8988T (cell line): ENCODE data around the gene RABIF.
"Not testable (repeated sequence)": the region's sequence is repeated elsewhere in the genome, so short reads cannot be mapped to it uniquely, and the experiment has no call there.

ENCODE experiments used
- DNase-seq: peaks from one replicate; pipeline ENCODE4 v3.0.0; 2011

Gene RABIF

DNA sequence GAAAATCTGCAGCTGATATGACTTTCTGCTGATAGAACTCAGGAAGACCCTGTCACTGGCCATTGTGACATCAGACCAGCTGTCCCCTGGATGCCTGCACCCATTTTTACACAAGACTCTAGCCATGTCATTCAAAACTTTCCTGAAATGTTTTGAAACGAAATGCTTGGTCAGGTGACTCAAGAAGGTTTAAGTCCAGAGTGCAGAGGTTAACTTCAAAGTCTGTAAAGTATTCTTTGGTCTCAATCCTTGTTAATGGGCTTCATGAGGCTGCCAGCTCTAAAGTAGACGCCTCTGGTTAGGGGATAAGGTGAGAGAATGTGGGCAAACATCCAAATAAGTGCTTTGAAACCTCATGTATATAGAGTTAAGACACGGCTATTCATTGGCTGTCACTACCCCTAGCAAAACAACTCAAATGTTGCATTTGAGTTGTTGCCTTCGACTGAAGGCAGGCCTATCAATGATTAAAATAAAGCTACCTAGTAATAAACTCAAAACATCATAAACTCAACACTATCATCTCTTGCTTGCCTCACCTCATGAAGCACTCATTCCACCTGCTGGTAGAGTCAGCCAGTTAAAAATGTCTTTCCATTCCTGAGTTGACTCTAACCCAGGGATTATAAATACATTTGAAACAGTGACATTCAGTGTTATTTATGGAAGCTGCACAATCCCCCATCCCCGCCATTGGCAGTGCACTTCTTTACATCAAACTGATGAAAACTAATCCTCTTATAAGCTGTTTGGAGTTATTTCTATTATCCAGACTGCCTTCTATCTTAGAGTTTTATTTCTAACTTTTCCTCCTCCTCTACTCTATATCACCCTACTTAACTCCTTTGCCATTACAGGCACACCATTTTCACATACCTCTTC, 26.0 kb downstream of the RABIF start:
- DNase-seq, result no peak

GRCh38 chr1:202861420-202862132, 27.4 kb downstream of the RABIF start:
- DNase-seq, result peak; percentile 85

DNA sequence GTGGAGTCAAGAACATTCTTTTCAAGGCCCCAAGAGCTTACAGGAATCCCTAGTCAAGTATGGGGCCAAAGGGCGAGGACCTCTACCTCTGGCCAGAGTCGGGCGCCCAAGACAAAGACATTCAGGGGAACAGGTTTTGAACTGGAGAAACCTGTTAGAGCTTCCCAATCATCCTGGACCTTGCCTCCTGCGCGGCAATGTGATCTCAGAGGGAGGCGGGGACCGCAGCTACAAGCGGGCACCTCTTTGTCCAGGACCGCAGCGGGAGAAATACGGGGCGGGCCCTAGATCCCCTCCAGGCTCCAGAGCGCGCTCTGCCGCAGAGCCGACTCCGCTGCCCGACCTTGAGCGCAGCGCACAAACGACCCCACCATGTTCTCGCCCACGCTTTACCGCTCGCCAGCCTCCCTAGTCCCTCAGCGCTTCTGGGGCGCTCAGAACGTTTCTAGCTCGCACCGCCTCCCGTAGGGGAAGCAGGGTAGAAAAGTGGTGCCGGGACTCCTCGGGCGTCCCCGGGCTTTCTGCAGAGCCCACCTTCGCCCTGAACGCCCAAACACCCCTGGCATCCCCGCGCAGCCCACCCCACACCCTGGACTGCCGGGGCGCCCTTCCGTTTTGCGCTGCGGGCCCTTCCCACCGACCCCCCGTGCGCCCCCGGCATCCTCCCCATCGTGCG, 28.1 kb downstream of the RABIF start:
- DNase-seq, result peak; percentile 51

- no peak for DNase-seq
Observed at GRCh38 chr1:202858789-202859414, 30.0 kb downstream of the RABIF start.

- no peak for DNase-seq
Observed at GRCh38 chr1:202858331-202858730, 30.6 kb downstream of the RABIF start.

DNA sequence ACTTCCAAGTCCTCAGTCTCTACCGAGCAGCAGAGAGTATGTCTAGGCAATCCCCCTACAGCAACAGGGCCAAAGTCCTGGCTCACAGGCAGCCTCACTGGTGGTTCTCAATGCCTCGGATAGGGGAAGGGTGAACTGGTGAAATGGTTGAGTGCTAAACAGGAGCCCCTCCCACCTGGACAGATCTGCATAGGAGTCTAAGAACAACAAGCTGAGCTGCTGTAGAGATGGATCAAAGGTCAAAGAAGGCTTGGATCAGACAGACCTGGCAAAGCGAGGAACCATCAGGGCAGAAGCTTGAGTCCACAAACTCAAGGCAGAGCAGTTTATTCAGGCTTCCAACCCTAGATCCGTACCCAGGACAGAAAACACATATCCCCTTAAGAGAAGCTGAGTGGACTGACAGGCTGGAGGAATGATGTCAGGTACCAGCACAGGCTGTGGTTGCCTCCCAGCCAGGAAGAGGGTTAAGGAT, 31.8 kb downstream of the RABIF start:
- DNase-seq, result no peak

GRCh38 chr1:202856014-202856413, 32.9 kb downstream of the RABIF start:
- no peak for DNase-seq

DNA sequence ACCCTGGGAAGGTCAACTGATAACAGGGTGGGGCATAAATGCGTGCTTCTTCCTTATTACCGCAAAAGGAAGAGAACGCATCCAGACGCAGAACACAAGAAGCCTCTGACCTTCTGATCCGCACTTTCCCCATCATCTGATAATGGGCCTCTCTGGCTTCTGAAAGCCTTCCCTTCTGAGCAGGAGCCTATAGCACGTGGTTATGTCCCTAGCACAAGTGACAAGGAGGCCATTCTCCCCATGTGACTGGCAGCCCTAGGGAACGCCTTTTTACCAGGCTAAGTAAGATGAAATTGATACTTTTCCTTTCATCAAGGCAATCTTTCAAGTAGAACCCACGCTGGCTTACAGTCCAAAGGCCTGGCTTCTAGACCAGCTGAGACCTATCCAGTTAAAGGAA, 34.2 kb downstream of the RABIF start:
- no peak for DNase-seq

DNA sequence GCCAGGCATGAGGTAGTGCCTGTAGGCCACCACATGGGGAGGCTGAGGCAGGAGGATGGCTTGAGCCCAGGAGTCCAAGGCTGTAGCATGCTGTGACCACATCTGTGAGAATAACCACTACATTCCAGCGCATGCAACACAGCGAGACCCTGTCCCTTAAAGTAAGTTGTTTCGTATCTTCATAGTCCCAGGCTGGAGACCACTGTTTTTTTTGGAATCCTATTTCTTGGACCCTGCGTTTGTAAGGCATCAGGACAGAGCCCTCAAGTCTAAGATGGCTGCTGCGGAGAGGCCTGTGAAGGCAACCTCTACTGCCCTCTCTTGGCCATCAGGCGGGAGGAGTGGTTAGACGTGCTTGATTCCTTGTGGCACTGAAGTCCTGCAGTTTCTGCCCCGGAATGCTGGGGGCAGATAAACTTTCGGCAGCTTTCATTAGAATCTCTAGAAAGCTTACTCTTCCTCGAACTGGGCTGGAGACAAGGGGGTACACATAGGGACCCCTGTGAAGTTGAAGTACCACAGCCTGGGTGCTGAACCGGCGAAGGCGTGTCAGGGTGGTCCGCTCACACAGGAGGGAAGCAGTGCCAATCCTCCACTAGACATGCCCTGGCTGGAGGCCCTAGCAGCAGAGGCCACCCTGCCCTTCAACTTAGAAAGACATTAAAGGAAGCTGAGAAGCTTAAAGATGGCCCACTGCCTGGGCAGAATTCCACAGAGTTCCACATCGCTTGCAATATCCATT, 36.6 kb downstream of the RABIF start:
- DNase-seq, result peak; percentile 62

DNA sequence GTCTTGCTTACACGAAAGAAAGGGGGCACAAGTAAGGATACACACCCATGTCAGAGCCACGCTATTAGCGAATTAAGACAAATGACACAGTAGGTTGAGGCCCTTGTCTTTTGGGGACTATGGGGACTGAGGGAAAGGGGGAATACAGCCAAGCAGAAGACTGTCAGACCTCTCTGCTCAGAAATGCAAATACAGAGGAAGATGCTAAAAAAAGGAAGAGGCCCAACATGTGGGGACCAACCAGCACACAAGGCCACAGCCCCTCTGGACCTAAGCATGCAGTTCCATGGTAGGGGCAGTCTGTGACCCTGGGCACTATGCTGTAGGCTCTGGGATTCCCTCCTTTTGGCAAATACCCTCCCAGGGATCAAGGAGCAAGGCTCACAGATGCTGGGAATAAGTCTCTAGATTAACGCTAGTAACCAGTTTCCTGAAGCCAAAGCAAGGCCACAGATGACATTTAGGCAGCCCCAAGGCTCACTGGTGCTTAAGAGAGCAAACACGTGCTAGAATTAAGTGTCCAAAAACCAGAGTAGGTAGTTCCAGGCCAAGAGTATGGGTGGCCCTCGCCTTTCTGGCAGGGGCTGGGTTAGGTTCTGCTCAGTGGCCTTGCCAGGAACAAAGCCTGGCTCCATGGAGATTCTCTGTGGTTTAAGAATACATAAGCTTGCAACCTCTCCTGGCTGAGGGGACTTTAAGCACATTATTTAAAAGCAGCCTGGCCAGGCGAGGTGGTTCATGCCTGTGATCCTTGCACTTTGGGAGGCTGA, 38.2 kb downstream of the RABIF start:
- DNase-seq, result no peak

DNA sequence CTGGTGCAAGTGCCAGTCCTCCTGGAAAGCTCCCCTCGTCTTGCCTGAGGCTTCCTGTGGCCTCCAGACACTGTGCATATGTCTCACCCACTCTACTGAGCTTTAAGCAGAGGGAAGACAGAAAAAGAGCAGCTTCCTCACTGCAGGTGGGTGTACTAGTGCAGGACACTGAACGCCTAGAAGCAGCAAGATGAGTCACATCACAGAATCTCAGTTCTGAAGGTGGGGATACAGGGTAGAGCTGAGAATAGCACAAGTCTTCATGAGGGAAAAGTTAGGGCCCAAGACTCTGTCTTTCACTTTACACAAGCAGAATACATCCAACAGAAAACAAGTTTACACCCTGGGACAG, 40.8 kb downstream of the RABIF start:
- DNase-seq, result no peak

DNA sequence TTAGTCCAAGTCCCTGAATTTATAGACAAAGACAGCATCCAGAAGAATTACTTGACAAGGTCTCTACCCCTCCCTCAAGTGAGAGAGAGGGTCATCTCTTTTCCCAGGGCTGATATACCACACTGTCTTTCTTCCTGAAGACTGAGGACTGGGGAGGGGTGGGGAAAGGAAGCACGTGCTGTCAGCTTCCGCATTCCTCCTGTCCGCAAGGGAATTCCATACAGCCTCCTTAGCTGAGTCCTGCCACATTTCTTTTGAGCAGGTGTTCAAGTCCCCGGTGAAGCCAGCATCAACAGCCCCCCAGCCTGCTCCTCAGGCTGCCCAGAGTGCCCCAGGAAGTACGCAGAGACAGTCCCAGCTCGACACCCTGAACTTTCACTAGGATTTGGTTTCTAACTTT, 44.0 kb downstream of the RABIF start:
- DNase-seq, result no peak

DNA sequence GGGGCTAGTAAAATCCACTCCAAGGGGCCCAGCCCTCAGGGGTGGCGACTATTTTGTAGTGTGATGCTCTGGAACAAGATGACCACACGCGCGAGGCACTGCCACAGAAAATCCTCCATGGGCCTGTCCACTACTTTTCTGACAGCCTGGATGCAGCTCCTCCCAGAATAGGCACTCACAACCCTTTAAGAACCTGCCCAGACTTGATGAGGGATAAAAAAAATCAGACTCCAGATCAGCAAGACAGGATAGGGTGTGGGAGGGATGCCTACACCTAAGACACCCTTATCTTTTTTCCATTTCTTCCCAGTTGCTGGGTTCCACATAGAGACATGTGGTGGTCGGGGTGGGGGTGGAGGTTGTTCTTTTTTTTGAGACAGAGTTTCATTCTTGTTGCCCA, 44.7 kb downstream of the RABIF start:
- no peak for DNase-seq

DNA sequence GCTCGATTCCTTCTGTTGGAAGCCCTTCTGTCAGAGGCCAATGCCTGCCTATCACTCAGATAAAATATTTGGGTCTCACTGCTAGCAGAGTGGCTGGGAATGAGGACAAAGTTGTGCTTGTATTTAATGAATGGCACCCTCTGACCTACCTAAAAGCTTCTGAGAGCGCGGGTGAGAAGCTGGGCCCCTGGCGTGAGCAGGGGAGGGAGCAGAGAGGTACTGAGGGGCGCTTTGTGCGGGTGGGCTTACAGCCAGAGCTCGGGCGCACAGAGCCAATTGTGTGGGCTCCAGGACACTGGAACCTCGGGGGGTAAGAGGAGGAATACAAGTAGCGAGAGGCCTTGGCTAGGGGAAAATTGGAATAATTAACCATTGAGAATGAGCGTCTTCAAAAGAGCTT, 45.9 kb downstream of the RABIF start:
- no peak for DNase-seq

DNA sequence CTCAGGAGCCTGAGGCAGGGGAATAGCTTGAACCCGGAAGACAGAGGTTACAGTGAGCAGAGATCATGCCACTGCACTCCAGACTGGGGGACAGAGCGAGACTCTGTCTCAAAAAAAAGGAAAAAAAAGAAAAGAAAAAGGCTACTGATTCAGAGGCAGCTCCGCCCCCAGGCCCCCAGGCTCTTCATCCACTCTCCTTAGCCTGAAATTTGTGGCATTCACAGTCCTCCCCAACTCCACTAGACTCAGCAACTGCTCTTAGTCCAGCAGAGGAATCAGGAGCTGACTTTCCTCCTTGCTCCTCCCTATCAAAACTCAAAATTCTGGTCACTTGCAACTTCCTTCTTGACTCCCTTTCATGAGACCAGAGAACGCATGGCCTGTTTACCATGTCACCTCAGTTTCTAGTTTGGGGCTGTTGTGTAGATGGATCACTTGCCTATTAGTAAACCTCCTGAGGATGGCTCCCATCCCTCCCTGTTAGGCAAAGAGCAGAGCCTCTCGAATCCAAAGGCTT, 51.1 kb downstream of the RABIF start:
- no peak for DNase-seq

GRCh38 chr1:202836623-202837403, 52.1 kb downstream of the RABIF start:
- no peak for DNase-seq

GRCh38 chr1:202835548-202836072, 53.3 kb downstream of the RABIF start:
- DNase-seq, result no peak

- no peak for DNase-seq
Observed at GRCh38 chr1:202834771-202835547, 54.0 kb downstream of the RABIF start.

DNA sequence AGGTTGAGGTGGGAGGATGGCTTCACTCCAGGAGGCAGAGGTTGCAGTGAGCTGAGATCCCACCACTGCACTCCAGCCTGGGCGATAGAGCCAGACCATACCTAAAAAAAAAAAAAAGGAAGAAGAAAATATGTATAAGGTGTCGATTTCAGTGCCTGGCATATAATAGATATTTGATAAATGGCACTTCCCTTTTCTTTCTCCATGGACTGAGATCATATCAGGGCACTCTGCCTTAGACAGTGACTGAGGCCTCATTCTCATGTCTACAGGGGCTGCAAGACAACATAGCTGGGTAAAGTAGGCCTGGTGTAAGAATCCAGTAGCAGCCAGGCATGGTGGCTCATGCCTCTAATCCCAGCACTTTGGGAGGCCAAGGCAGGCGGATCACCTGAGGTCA, 57.0 kb downstream of the RABIF start:
- DNase-seq, result no peak

- DNase-seq, result not testable (repeated sequence)
Observed at GRCh38 chr1:202829223-202829622, 59.7 kb downstream of the RABIF start.
